ENCODE data around the gene RPL18.

RPL18 gene

GRCh38 chr19:48588670-48589401, 30.1 kb downstream of the RPL18 start (continued):
- TF ChIP-seq ZBTB21 (tag by site-specific recombination; IDR thresholded peaks at IDR 0.05) = peak; percentile 48; the same call in 1 of the 2 replicates
- peak; percentile 93 for TF ChIP-seq KLF17 (tag by site-specific recombination; IDR thresholded peaks at IDR 0.05)
- 0 out of 2 replicates have a peak, but pooled peaks have one; percentile 39 for TF ChIP-seq ZBTB1 (tag by site-specific recombination; IDR thresholded peaks at IDR 0.05)
- TF ChIP-seq ZXDB (tag by site-specific recombination; IDR thresholded peaks at IDR 0.05) = peak; percentile 88
- 0 out of 2 replicates have a peak, but pooled peaks have one; percentile 51 for TF ChIP-seq ZNF24 (tag by site-specific recombination; IDR thresholded peaks at IDR 0.05)
- no peak for TF ChIP-seq ZNF624 (tag by site-specific recombination; IDR thresholded peaks at IDR 0.05)
- TF ChIP-seq ZNF623 (tag by site-specific recombination; IDR thresholded peaks at IDR 0.05) = peak; percentile 100
- no peak for TF ChIP-seq ZNF701 (tag by site-specific recombination; IDR thresholded peaks at IDR 0.05)
- peak; percentile 73 for TF ChIP-seq ZNF629 (tag by site-specific recombination; IDR thresholded peaks at IDR 0.05)
- TF ChIP-seq ZNF366 (tag by site-specific recombination; conservative IDR thresholded peaks at IDR 0.05) = peak; percentile 74
- TF ChIP-seq ZNF146 (tag by site-specific recombination; IDR thresholded peaks at IDR 0.05) = no peak
- peak; percentile 43; the same call in 1 of the 2 replicates for TF ChIP-seq ZBTB8A (tag by site-specific recombination; IDR thresholded peaks at IDR 0.05)
- peak; percentile 80 for TF ChIP-seq SP3 (tag by site-specific recombination; IDR thresholded peaks at IDR 0.05)
- TF ChIP-seq ZFP37 (tag by site-specific recombination; IDR thresholded peaks at IDR 0.05) = peak; percentile 92; the same call in 1 of the 2 replicates
- TF ChIP-seq MEIS1 (CRISPR knock-in tag; IDR thresholded peaks at IDR 0.05; ENCODE audit: borderline replicate concordance) = no peak
- peak; percentile 25; the same call in 1 of the 2 replicates for TF ChIP-seq HIC1 (tag by site-specific recombination; IDR thresholded peaks at IDR 0.05)
- no peak for TF ChIP-seq ZNF157 (tag by site-specific recombination; IDR thresholded peaks at IDR 0.05)
- no peak for TF ChIP-seq ZNF530 (tag by site-specific recombination; IDR thresholded peaks at IDR 0.05; ENCODE audit: low read depth)
- no peak for TF ChIP-seq ZNF23 (tag by site-specific recombination; IDR thresholded peaks at IDR 0.05; ENCODE audit: borderline replicate concordance)
- TF ChIP-seq ZNF37A (tag by site-specific recombination; IDR thresholded peaks at IDR 0.05) = no peak
- TF ChIP-seq, protein P1, sequence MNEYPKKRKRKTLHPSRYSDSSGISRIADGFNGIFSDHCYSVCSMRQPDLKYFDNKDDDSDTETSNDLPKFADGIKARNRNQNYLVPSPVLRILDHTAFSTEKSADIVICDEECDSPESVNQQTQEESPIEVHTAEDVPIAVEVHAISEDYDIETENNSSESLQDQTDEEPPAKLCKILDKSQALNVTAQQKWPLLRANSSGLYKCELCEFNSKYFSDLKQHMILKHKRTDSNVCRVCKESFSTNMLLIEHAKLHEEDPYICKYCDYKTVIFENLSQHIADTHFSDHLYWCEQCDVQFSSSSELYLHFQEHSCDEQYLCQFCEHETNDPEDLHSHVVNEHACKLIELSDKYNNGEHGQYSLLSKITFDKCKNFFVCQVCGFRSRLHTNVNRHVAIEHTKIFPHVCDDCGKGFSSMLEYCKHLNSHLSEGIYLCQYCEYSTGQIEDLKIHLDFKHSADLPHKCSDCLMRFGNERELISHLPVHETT (tag by site-specific recombination; IDR thresholded peaks at IDR 0.05) = no peak; the same call in 1 of the 2 replicates
- peak; percentile 93 for TF ChIP-seq ZNF2 (tag by site-specific recombination; IDR thresholded peaks at IDR 0.05)
- no peak for TF ChIP-seq ZNF660 (tag by site-specific recombination; IDR thresholded peaks at IDR 0.05)
- TF ChIP-seq ZNF335 (tag by site-specific recombination; conservative IDR thresholded peaks at IDR 0.05) = peak; percentile 91
- peak; percentile 74 for TF ChIP-seq ZIC2 (tag by site-specific recombination; IDR thresholded peaks at IDR 0.05)
- no peak; the same call in 1 of the 2 replicates for TF ChIP-seq ZNF10 (tag by site-specific recombination; IDR thresholded peaks at IDR 0.05)
- TF ChIP-seq ZNF114 (tag by site-specific recombination; IDR thresholded peaks at IDR 0.05) = no peak
- TF ChIP-seq, protein P2, sequence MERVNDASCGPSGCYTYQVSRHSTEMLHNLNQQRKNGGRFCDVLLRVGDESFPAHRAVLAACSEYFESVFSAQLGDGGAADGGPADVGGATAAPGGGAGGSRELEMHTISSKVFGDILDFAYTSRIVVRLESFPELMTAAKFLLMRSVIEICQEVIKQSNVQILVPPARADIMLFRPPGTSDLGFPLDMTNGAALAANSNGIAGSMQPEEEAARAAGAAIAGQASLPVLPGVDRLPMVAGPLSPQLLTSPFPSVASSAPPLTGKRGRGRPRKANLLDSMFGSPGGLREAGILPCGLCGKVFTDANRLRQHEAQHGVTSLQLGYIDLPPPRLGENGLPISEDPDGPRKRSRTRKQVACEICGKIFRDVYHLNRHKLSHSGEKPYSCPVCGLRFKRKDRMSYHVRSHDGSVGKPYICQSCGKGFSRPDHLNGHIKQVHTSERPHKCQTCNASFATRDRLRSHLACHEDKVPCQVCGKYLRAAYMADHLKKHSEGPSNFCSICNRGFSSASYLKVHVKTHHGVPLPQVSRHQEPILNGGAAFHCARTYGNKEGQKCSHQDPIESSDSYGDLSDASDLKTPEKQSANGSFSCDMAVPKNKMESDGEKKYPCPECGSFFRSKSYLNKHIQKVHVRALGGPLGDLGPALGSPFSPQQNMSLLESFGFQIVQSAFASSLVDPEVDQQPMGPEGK (tag by site-specific recombination; IDR thresholded peaks at IDR 0.05) = peak; percentile 88
- 0 out of 2 replicates have a peak, but pooled peaks have one; percentile 8 for TF ChIP-seq SCRT1 (tag by site-specific recombination; IDR thresholded peaks at IDR 0.05; ENCODE audit: borderline replicate concordance)
- no peak for TF ChIP-seq ZNF341 (tag by site-specific recombination; IDR thresholded peaks at IDR 0.05; ENCODE audit: low read depth)
- TF ChIP-seq ZEB2 (tag by site-specific recombination; IDR thresholded peaks at IDR 0.05) = peak; percentile 67
- TF ChIP-seq, protein P3, sequence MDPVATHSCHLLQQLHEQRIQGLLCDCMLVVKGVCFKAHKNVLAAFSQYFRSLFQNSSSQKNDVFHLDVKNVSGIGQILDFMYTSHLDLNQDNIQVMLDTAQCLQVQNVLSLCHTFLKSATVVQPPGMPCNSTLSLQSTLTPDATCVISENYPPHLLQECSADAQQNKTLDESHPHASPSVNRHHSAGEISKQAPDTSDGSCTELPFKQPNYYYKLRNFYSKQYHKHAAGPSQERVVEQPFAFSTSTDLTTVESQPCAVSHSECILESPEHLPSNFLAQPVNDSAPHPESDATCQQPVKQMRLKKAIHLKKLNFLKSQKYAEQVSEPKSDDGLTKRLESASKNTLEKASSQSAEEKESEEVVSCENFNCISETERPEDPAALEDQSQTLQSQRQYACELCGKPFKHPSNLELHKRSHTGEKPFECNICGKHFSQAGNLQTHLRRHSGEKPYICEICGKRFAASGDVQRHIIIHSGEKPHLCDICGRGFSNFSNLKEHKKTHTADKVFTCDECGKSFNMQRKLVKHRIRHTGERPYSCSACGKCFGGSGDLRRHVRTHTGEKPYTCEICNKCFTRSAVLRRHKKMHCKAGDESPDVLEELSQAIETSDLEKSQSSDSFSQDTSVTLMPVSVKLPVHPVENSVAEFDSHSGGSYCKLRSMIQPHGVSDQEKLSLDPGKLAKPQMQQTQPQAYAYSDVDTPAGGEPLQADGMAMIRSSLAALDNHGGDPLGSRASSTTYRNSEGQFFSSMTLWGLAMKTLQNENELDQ (tag by site-specific recombination; IDR thresholded peaks at IDR 0.05; ENCODE audit: low read depth) = no peak
- no peak for TF ChIP-seq ZNF596 (tag by site-specific recombination; IDR thresholded peaks at IDR 0.05)

All from HEK293 (cell line).